GM18505 (cell line): ENCODE data around the gene IP6K2.

ENCODE experiments used
- ATAC-seq: cut with Tn5 transposase; IDR thresholded peaks from one replicate; pipeline ENCODE4 v1.9.1; 2021; ENCODE audit not compliant: unreplicated experiment
- POLR2A ChIP-seq: IDR thresholded peaks from 4 replicates; pipeline ENCODE4 v1.6.1; 2011; ENCODE audit warnings: borderline replicate concordance; ENCODE audit not compliant: insufficient read depth, insufficient read length; ENCODE audit errors: extremely low read depth

The IP6K2 gene

DNA sequence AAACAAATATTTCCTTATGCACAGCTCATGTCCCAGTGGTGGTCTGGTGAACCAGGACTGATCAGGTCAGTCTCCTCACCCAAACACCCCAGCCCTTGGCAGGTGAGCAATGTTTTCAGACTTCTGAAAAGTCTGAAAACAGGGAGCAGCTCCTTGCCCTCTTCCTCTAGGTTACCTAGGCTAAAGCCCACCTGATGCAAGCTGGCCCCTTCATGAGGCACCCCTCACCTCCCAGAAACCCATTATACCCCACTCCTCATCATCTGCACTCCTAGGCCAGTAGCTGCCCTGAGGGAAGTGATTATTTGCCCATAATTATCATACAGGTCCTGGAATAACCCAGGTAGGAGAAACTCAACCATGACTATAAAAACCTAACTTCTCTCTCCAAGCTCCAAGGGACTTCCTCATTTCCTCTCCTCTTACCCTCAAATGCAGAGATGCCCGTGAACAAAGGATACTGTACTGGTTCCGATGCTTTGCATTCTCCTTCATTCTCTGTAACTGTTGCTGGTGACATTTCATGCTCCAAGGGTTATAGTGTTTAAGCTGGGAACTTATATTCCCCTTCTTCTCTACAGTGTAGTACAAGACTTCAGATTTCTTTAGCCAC lies 26.1 kb downstream of the IP6K2 start:
- TF ChIP-seq POLR2A: no peak
- no peak for ATAC-seq

DNA sequence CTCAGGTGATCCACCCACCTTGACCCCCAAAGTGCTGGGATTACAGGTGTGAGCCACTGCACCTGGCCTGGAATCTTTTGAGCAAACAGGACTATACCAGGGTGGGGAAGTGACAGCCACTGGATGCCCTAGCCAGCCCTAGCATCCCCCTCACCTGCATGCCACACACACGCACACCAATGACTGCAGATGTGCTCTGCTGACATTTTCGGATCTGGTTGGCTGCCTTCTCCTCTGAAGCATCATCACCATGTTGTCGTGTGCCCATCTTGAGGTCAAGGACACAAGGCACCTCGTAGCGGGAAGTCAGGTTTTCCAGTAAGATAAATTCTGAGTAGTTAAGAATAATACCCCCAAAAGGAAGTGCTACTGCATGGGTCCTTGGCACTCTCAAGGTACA lies 27.6 kb downstream of the IP6K2 start:
- TF ChIP-seq POLR2A: no peak
- ATAC-seq: no peak

DNA sequence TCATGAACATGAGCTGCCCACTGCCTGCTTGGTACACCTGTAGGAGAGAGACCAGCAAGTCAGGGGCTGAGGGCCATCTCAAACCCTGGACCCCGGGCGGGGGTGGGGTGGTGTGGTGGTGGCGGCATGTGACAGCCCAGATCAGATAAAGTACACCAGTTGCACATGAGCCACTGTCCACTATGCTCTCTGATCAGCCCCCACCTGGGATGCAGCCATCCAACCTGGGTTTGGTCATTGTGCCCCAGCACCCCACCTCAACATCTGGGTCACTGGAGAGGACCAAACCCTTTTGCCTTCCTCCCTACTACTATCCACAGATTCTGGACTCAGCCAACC lies 28.3 kb downstream of the IP6K2 start:
- no peak for TF ChIP-seq POLR2A
- no peak for ATAC-seq

DNA sequence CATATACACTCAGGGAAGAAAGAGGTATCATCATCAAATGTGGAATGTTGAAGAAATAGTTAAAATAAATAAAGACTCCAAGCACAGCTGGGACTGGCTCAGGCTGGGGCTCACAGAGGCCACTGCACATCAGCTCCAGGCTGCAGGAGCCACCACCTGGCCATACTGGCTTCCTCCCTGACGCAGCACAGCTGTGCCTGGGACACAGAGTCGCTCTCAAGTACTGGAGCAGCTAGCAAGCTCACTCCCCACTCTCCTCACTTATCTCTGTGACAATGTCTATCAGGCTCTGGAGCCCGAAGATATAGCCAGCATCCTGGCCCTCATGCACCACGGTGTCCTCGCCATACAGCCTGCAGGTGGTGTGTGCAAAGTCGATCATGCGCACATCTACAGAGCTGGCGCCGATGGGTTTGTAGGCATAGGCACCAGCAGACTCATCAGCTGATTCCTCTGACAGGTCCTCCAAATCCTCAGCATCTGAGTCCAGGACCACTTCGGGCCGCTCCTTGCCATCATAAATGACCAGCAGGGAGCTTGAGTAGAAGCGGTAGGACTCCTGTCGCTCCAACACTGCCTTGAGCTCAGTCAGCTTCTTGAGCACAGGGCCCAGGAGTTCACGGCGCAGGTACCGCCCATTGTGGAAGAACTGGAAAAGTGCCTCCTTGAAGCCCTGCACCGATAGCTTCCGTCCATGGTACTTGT lies 28.8 kb downstream of the IP6K2 start:
- TF ChIP-seq POLR2A: peak; percentile 11
- no peak for ATAC-seq

DNA sequence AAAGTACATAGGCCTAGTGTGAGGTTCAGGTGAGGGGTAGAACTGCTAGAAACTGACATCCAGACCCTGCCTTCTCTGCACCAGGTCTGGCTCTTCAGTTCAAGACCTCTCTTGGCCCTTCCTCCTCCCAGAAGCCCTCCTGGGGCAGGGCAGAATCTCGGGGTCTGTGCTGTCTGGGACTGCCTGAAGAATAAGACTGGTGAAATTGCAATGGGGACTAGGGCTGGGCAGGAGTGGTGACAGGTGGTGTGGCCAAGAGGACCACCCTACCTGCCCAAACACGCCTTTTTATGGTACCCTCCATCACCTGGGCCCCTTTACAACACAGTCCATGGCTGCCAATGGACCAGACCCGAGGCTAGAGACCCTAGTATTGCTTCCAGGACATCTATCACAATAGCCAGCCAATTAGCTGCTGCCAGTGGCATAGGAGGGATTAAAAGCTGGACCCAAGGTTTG lies 29.8 kb downstream of the IP6K2 start:
- TF ChIP-seq POLR2A: no peak
- no peak for ATAC-seq

DNA sequence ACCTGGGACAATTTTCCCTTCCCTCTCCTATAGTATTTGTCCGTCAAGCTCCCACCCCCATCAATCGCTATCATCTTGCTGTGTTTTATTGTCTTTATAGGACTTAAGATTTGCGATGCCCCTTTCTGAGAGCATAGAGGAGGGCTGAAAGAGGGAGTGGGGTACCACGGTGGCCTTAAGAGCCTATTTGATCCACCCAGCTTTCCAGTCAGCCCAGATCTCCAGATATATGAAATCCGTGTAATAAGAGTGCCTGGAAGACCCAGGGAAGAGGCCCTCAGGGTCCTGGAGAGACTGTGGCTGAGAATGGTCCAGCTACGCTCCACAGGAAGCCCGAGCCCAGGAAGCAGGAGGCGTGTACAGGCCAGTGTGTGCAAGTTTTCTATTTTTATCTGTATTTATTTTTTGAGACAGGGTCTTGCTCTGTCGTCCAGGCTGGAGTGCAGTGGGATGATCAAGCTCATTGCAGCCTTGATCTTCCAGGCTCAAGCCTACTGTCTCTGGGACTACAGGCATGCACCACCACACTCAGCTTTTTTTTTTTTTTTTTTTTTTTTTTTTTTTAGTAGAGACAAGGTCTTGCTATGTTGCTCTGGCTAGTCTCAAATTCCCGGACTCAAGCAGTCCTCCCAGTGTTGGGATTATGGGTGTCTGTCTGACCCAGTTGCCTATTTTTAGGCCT lies 30.3 kb downstream of the IP6K2 start:
- TF ChIP-seq POLR2A: no peak
- no peak for ATAC-seq

DNA sequence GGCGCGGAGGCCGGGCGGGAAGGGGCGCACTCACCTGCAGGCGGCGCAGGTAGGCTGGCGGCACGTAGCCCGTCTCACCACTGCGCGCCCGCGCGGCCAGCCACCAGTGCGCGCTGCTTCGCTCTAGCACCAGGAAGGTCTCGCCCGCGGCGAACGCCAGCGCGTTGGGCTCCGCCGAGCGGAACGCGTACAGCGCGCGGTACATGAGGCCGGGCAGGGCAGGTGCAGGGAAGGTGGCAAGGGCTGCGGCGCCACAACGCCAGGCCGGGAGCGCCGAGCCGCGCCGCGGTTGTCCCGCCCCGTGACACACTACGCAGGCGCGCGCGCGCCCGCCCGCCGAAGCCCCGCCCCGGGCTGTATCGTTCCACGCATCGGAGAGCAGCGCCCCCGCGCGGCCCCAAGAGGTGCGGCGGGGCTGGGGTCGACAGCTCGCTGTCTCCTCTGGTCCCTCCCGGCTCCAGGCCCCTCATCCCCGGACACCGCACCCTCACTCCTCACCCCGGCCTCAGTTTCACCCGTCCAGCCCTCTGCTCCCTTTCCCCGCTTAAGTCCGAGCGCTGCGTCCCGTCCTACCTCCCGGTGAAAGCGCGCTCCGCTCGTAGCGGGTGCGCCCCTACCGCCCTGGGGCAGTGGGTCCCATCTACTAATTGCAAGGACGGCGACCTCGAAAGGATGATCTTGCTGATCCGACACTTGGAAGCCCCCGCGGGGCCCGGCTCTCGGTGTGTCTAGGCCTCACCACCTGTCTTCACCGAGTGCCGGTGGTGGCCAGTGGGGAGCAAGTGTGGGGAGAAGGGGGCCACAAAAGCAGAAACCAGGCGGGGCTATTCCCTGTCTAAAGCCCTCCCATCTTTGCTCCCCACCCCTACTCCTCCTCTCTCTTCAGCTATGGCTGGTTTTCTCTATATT lies 31.2 kb downstream of the IP6K2 start, which contains the start of gene NCKIPSD:
TSS of gene NCKIPSD (minus strand) at position 313 of the 909 bp plus-strand sequence. CDS start at position 205, 108 bp downstream.
- ATAC-seq: peak; percentile 76

DNA sequence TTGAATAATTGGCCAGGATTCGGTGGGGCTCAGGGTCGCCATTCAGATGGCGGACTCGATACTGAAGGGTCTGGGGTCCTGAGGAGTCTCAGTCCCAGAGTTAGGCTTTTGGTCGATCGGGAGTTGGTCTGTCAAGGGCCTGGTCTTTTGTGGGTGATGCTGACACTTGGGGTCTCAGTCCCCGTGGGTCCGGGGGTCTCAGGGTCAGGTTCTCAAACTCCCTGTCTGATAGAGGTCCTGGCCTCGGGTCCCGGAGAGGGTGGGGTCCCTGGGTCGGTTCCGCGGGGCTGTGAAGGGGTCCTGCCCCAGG lies 31.8 kb downstream of the IP6K2 start:
- ATAC-seq: no peak
- no peak for TF ChIP-seq POLR2A

More for the DNA sequence above, 31.2 kb downstream of the IP6K2 start, which contains the start of gene NCKIPSD:
- peak; percentile 88 for TF ChIP-seq POLR2A

DNA sequence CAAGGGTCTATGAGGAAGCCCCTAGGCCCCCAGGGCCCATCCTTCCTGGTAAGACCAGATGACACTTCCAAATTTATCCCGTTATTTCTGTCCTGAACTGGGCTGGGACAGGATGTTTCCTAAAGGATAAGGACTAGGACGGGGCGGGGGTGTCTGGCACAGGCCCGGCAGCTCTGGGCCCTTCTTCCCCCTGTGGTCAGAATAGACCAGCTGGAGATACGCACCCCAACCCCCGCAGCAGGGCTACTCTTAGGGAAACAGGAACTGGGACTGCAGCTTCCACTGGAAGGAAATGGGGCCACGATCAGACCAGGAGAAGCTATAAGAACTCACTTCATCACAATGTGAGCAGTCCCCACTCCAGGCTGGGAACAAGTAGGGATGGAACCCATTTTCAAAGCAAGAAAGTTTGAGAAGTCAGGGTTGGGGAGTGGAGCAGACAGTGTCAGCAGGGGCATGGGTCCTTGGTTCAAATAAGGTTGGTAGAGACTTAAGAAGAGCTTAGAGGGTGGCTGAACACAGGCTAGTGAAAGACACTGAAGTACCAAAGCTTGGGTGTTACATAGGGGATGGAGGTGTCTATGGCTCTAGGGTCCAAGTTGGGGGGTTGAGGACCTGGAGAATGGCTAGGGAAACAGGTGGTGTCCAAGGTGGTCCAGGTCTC lies 32.4 kb downstream of the IP6K2 start:
- no peak for ATAC-seq

DNA sequence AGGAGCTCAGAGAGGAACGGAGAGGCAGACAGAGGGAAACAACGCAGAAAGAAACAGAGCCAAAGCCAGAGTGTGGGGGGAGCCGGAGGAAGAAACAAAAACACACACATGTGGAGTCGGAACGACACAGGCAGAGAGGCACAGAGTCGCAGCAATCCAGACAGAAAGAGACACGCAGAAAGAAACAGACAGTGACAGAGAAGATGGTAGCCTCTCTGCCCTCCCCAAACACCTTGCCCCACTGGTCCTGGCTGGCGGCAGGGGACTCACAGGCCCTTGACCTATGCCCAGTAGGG lies 33.0 kb downstream of the IP6K2 start:
- no peak for ATAC-seq
- no peak for TF ChIP-seq POLR2A

More for the DNA sequence above, 32.4 kb downstream of the IP6K2 start:
- TF ChIP-seq POLR2A: no peak

DNA sequence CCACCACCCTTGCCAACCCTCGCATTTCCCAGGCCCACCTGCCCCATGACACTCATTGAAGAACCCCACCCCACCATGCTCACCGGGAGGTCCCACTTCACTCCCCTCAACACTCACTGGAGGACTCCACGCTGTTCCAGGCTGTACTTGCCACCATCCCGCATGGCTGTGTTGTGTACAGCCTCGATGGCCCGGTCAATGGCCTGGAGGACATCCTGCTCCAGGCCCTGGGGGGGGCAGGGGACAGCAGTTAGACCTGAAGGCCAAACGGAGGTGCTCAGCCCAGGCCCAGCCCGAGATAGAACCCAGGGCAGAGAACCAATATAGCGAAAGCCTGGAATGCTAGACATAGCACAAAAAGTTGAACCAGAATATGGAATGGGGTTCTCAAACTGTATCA lies 34.2 kb downstream of the IP6K2 start:
- no peak for TF ChIP-seq POLR2A
- no peak for ATAC-seq

DNA sequence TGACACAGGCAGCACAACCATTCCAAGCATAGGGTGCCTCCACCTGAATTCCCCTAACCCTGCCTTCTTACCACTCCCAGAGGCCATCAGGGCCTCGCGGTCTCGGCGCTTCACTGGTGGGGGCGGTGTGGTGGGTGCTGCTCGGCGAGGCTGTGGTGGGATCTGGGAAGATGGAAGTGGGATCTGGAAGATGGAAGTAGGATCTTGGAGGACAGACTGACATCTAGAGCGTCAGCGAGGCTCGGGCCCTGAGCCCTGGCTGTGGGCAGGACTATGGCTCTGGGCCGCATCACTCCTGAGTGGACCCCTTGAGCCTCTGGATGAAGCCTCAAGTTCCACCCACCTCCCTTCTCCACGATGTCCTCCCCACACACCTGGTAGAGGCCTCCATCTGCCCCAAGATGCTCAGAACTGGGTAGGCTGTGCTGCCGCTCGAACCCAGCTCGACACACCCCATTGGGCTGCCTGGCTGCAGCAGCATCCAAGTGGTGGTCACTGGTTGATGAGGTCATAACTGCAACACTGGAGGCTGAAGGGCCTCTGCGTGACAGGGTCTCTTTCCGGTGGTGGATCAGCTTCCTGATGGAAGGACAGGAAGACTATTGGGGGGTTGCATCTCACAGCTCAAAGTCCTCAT lies 34.9 kb downstream of the IP6K2 start:
- no peak for TF ChIP-seq POLR2A
- ATAC-seq: no peak
